ENCODE data around the gene PSMD9.
"Not testable (repeated sequence)": the region's sequence is repeated elsewhere in the genome, so short reads cannot be mapped to it uniquely, and the experiment has no call there.

The PSMD9 gene

GRCh38 chr12:121866331-121866730 is 22.3 kb upstream of the PSMD9 start:
- TF ChIP-seq REST (IDR thresholded peaks at IDR 0.05; ENCODE audit: insufficient replicate concordance, low read depth) (no peak), CTCF (IDR thresholded peaks at IDR 0.05; ENCODE audit: insufficient read depth, low read length) (no peak), POLR2AphosphoS5 (IDR thresholded peaks at IDR 0.05; ENCODE audit: low read depth) (no peak), SPI1 (IDR thresholded peaks at IDR 0.05; ENCODE audit: borderline replicate concordance, low read depth) (no peak), GABPA (IDR thresholded peaks at IDR 0.05; ENCODE audit: low read depth) (no peak)
- no peaks in the 10 kb centered on the region for H3K27me3 ChIP-seq (ENCODE audit: insufficient read depth, poor library complexity, severe bottlenecking)
- H3K27ac ChIP-seq (replicated peaks) = no peak overlapping the region
- no peak overlapping the region for H3K4me3 ChIP-seq (replicated peaks; ENCODE audit: insufficient read depth, low read length)
- no peak for DNase-seq (ENCODE audit: low read depth in 1 of 2, low spot score in 1 of 2)

GRCh38 chr12:121869229-121869628 is 19.4 kb upstream of the PSMD9 start:
- not testable (repeated sequence) for H3K27ac ChIP-seq (replicated peaks); DNase-seq (ENCODE audit: low read depth in 1 of 2, low spot score in 1 of 2); H3K27me3 ChIP-seq (ENCODE audit: insufficient read depth, poor library complexity, severe bottlenecking); H3K4me3 ChIP-seq (replicated peaks; ENCODE audit: insufficient read depth, low read length)

GRCh38 chr12:121871467-121871866 is 17.1 kb upstream of the PSMD9 start:
- Histone ChIP-seq H3K27ac (replicated peaks) (no peak overlapping the region), H3K4me3 (replicated peaks; ENCODE audit: insufficient read depth, low read length) (no peak overlapping the region), H3K27me3 (ENCODE audit: insufficient read depth, poor library complexity, severe bottlenecking) (no peaks in the 10 kb centered on the region)
- TF ChIP-seq SPI1 (IDR thresholded peaks at IDR 0.05; ENCODE audit: borderline replicate concordance, low read depth) (no peak), CTCF (IDR thresholded peaks at IDR 0.05; ENCODE audit: insufficient read depth, low read length) (no peak), GABPA (IDR thresholded peaks at IDR 0.05; ENCODE audit: low read depth) (no peak), POLR2AphosphoS5 (IDR thresholded peaks at IDR 0.05; ENCODE audit: low read depth) (no peak), REST (IDR thresholded peaks at IDR 0.05; ENCODE audit: insufficient replicate concordance, low read depth) (no peak)
- no peak for DNase-seq (ENCODE audit: low read depth in 1 of 2, low spot score in 1 of 2)

- Histone ChIP-seq H3K4me3 (replicated peaks; ENCODE audit: insufficient read depth, low read length) (no peak overlapping the region), H3K27ac (replicated peaks) (no peak overlapping the region), H3K27me3 (ENCODE audit: insufficient read depth, poor library complexity, severe bottlenecking) (no peaks in the 10 kb centered on the region)
- DNase-seq (ENCODE audit: low read depth in 1 of 2, low spot score in 1 of 2) = no peak
- TF ChIP-seq GABPA (IDR thresholded peaks at IDR 0.05; ENCODE audit: low read depth) (no peak), CTCF (IDR thresholded peaks at IDR 0.05; ENCODE audit: insufficient read depth, low read length) (no peak), SPI1 (IDR thresholded peaks at IDR 0.05; ENCODE audit: borderline replicate concordance, low read depth) (no peak), POLR2AphosphoS5 (IDR thresholded peaks at IDR 0.05; ENCODE audit: low read depth) (no peak), REST (IDR thresholded peaks at IDR 0.05; ENCODE audit: insufficient replicate concordance, low read depth) (no peak)
Measured at GRCh38 chr12:121872546-121873215, 15.9 kb upstream of the PSMD9 start.
